ENCODE results near the gene RSRC1.
"Not testable (repeated sequence)": the region's sequence is repeated elsewhere in the genome, so short reads cannot be mapped to it uniquely, and the experiment has no call there.

Gene RSRC1

GRCh38 chr3:158181096-158181495, 71.2 kb downstream of the RSRC1 start:
- no peak for DNase-seq
- TF ChIP-seq POLR2A (IDR thresholded peaks at IDR 0.05; ENCODE audit: low read length) (no peak), GATA1 (IDR thresholded peaks at IDR 0.05; ENCODE audit: low read depth, low read length) (no peak)

- no peak for TF ChIP-seq POLR2A (IDR thresholded peaks at IDR 0.05; ENCODE audit: low read length)
- TF ChIP-seq GATA1 (IDR thresholded peaks at IDR 0.05; ENCODE audit: low read depth, low read length): no peak
- DNase-seq: no peak
Measured at GRCh38 chr3:158185711-158186110, 75.8 kb downstream of the RSRC1 start.

GRCh38 chr3:158200955-158201354, 91.1 kb downstream of the RSRC1 start:
- DNase-seq: peak; percentile 24 to 48
- no peak for TF ChIP-seq GATA1 (IDR thresholded peaks at IDR 0.05; ENCODE audit: low read depth, low read length)
- TF ChIP-seq POLR2A (IDR thresholded peaks at IDR 0.05; ENCODE audit: low read length): no peak

GRCh38 chr3:158205324-158205723, 95.4 kb downstream of the RSRC1 start:
- DNase-seq: no peak
- TF ChIP-seq GATA1 (IDR thresholded peaks at IDR 0.05; ENCODE audit: low read depth, low read length) (no peak), POLR2A (IDR thresholded peaks at IDR 0.05; ENCODE audit: low read length) (no peak)

GRCh38 chr3:158205994-158206393, 96.1 kb downstream of the RSRC1 start:
- DNase-seq: no peak

GRCh38 chr3:158210067-158210466, 100.2 kb downstream of the RSRC1 start:
- no peak for TF ChIP-seq GATA1 (IDR thresholded peaks at IDR 0.05; ENCODE audit: low read depth, low read length)
- TF ChIP-seq POLR2A (IDR thresholded peaks at IDR 0.05; ENCODE audit: low read length): no peak

More at GRCh38 chr3:158205994-158206393, 96.1 kb downstream of the RSRC1 start:
- TF ChIP-seq GATA1 (IDR thresholded peaks at IDR 0.05; ENCODE audit: low read depth, low read length): no peak

GRCh38 chr3:158213461-158213860, 103.6 kb downstream of the RSRC1 start:
- TF ChIP-seq POLR2A (IDR thresholded peaks at IDR 0.05; ENCODE audit: low read length): no peak
- no peak for TF ChIP-seq GATA1 (IDR thresholded peaks at IDR 0.05; ENCODE audit: low read depth, low read length)
- no peak for DNase-seq

More at GRCh38 chr3:158210067-158210466, 100.2 kb downstream of the RSRC1 start:
- no peak for DNase-seq

- peak in 1 of 2 experiments; percentile 11 for DNase-seq
- TF ChIP-seq GATA1 (IDR thresholded peaks at IDR 0.05; ENCODE audit: low read depth, low read length): no peak
- TF ChIP-seq POLR2A (IDR thresholded peaks at IDR 0.05; ENCODE audit: low read length): no peak
Measured at GRCh38 chr3:158217992-158218391, 108.1 kb downstream of the RSRC1 start.

GRCh38 chr3:158220575-158220974, 110.7 kb downstream of the RSRC1 start:
- DNase-seq: no peak
- TF ChIP-seq POLR2A (IDR thresholded peaks at IDR 0.05; ENCODE audit: low read length): no peak
- TF ChIP-seq GATA1 (IDR thresholded peaks at IDR 0.05; ENCODE audit: low read depth, low read length): no peak

GRCh38 chr3:158221426-158221825, 111.5 kb downstream of the RSRC1 start:
- TF ChIP-seq GATA1 (IDR thresholded peaks at IDR 0.05; ENCODE audit: low read depth, low read length) (no peak), POLR2A (IDR thresholded peaks at IDR 0.05; ENCODE audit: low read length) (no peak)
- no peak for DNase-seq

- DNase-seq: no peak
- TF ChIP-seq GATA1 (IDR thresholded peaks at IDR 0.05; ENCODE audit: low read depth, low read length) (no peak), POLR2A (IDR thresholded peaks at IDR 0.05; ENCODE audit: low read length) (no peak)
Measured at GRCh38 chr3:158226429-158226828, 116.5 kb downstream of the RSRC1 start.

GRCh38 chr3:158228942-158229341, 119.1 kb downstream of the RSRC1 start:
- not testable (repeated sequence) for DNase-seq

GRCh38 chr3:158233791-158234190, 123.9 kb downstream of the RSRC1 start:
- TF ChIP-seq GATA1 (IDR thresholded peaks at IDR 0.05; ENCODE audit: low read depth, low read length) (no peak), POLR2A (IDR thresholded peaks at IDR 0.05; ENCODE audit: low read length) (no peak)
- DNase-seq: peak; percentile 19 to 79

- TF ChIP-seq POLR2A (IDR thresholded peaks at IDR 0.05; ENCODE audit: low read length) (no peak), GATA1 (IDR thresholded peaks at IDR 0.05; ENCODE audit: low read depth, low read length) (no peak)
- no peak for DNase-seq
Measured at GRCh38 chr3:158244274-158244673, 134.4 kb downstream of the RSRC1 start.

- no peak for TF ChIP-seq POLR2A (IDR thresholded peaks at IDR 0.05; ENCODE audit: low read length)
- no peak for TF ChIP-seq GATA1 (IDR thresholded peaks at IDR 0.05; ENCODE audit: low read depth, low read length)
- DNase-seq: no peak
Measured at GRCh38 chr3:158247288-158247687, 137.4 kb downstream of the RSRC1 start.

GRCh38 chr3:158248261-158248660, 138.4 kb downstream of the RSRC1 start:
- TF ChIP-seq POLR2A (IDR thresholded peaks at IDR 0.05; ENCODE audit: low read length) (no peak), GATA1 (IDR thresholded peaks at IDR 0.05; ENCODE audit: low read depth, low read length) (no peak)
- no peak for DNase-seq
